Kidney epithelial cell (primary cell): ENCODE data around the gene OR5AR1. TPM values are rescaled to one million over a fixed set of nuclear protein-coding genes. Genes with fewer than 3 reads are reported as not detected.
A peak's percentile ranks its signal among the peaks of the same experiment; 100 is the strongest.

ENCODE experiments used
- DNase-seq: peaks from one replicate; pipeline ENCODE4 v3.0.0-alpha.2; 2010; ENCODE audit warnings: low read depth
- H3K27me3 ChIP-seq: 2 replicates; pipeline ENCODE4 v1.6.0; 2011; ENCODE audit warnings: low read length; ENCODE audit not compliant: control insufficient read depth, insufficient read depth
- H3K36me3 ChIP-seq: 2 replicates; pipeline ENCODE4 v1.5.1; 2011; ENCODE audit warnings: low read length; ENCODE audit not compliant: control insufficient read depth, insufficient read depth
- H3K4me3 ChIP-seq: 2 replicates; pipeline ENCODE4 v1.5.1; 2011; ENCODE audit warnings: low read depth, mild to moderate bottlenecking, control low read depth, low read length
- CTCF ChIP-seq: IDR thresholded peaks from 2 replicates; pipeline ENCODE4 v1.5.1; 2011; ENCODE audit warnings: mild to moderate bottlenecking, moderate library complexity, low read length, control low read depth, inconsistent platforms; ENCODE audit not compliant: insufficient read depth, poor library complexity, severe bottlenecking
- total RNA-seq: library from RNA; depleted of rRNA; stranded (reverse); fragments of >200 nt; gene quantifications from 2 replicates; pipeline ENCODE4 v1.2.3, GENCODE V29; 2015

Gene OR5AR1
- total RNA-seq: not detected in 2 replicates

GRCh38 chr11:56663386-56663785 is at the start of gene OR5AR1:
Gene OR5AR1 (plus strand): TSS chr11:56663686. CDS start chr11:56663686, 0 bp downstream.
- no peaks in the 10 kb centered on the region for H3K27me3 ChIP-seq
- H3K36me3 ChIP-seq: no peaks in the 10 kb centered on the region
- DNase-seq: no peak
- H3K4me3 ChIP-seq: no peak within 1 kb of the TSS
- no peak for TF ChIP-seq CTCF

- DNase-seq: peak; percentile 45
- H3K36me3 ChIP-seq: no peaks in the 10 kb centered on the region
- TF ChIP-seq CTCF: peak; percentile 47
- H3K4me3 ChIP-seq: no peak overlapping the region
- H3K27me3 ChIP-seq: no peaks in the 10 kb centered on the region
These were observed 38.8 kb upstream of the OR5AR1 start for GRCh38 chr11:56624661-56625110.

GRCh38 chr11:56625946-56626345 is 37.5 kb upstream of the OR5AR1 start:
- Histone ChIP-seq H3K27me3 (no peaks in the 10 kb centered on the region), H3K4me3 (no peak overlapping the region), H3K36me3 (no peaks in the 10 kb centered on the region)
- TF ChIP-seq CTCF: no peak
- no peak for DNase-seq

- no peak for DNase-seq
- H3K4me3 ChIP-seq: no peak overlapping the region
- no peaks in the 10 kb centered on the region for H3K36me3 ChIP-seq
- H3K27me3 ChIP-seq: no peaks in the 10 kb centered on the region
- no peak for TF ChIP-seq CTCF
These were observed 31.2 kb upstream of the OR5AR1 start for GRCh38 chr11:56632329-56632728.

- no peak for TF ChIP-seq CTCF
- no peak for DNase-seq
- no peak overlapping the region for H3K4me3 ChIP-seq
- H3K27me3 ChIP-seq: no peaks in the 10 kb centered on the region
- H3K36me3 ChIP-seq: no peaks in the 10 kb centered on the region
These were observed 26.6 kb upstream of the OR5AR1 start for GRCh38 chr11:56636861-56637260.

- Histone ChIP-seq H3K36me3 (no peaks in the 10 kb centered on the region), H3K27me3 (no peaks in the 10 kb centered on the region), H3K4me3 (no peak overlapping the region)
- no peak for TF ChIP-seq CTCF
- no peak for DNase-seq
These were observed 26.0 kb upstream of the OR5AR1 start for GRCh38 chr11:56637500-56637899.
